Measurements from ENCODE around the gene ASTN2. TPM values are rescaled to one million over a fixed set of nuclear protein-coding genes. Genes with fewer than 3 reads are reported as not detected.
A peak's percentile ranks its signal among the peaks of the same experiment; 100 is the strongest.

ASTN2 gene
- total RNA-seq, 1 donor from 2014 or later: 13.6 TPM

- H2AFZ ChIP-seq (ENCODE audit: low read depth, low read length): no peak overlapping the region
- Mint-ChIP-seq H3K36me3 (ENCODE audit: low read depth, unreplicated experiment) (no peaks in the 10 kb centered on the region), H3K27me3 (ENCODE audit: low read depth, unreplicated experiment) (no peaks in the 10 kb centered on the region), H3K4me3 (ENCODE audit: unreplicated experiment) (no peak overlapping the region), H3K27ac (ENCODE audit: unreplicated experiment) (no peak overlapping the region), H3K9me3 (ENCODE audit: unreplicated experiment) (no peaks in the 10 kb centered on the region), H3K4me1 (ENCODE audit: low read depth, unreplicated experiment) (peaks cover 16% of the 10 kb centered on the region)
- no peaks in the 10 kb centered on the region for H3K9me3 ChIP-seq (ENCODE audit: insufficient read depth, low read depth, low read length)
- no peak overlapping the region for H3K4me2 ChIP-seq (ENCODE audit: low read length)
- no peaks in the 10 kb centered on the region for H4K20me1 ChIP-seq (ENCODE audit: insufficient read depth, low read length)
- TF ChIP-seq, protein P1, sequence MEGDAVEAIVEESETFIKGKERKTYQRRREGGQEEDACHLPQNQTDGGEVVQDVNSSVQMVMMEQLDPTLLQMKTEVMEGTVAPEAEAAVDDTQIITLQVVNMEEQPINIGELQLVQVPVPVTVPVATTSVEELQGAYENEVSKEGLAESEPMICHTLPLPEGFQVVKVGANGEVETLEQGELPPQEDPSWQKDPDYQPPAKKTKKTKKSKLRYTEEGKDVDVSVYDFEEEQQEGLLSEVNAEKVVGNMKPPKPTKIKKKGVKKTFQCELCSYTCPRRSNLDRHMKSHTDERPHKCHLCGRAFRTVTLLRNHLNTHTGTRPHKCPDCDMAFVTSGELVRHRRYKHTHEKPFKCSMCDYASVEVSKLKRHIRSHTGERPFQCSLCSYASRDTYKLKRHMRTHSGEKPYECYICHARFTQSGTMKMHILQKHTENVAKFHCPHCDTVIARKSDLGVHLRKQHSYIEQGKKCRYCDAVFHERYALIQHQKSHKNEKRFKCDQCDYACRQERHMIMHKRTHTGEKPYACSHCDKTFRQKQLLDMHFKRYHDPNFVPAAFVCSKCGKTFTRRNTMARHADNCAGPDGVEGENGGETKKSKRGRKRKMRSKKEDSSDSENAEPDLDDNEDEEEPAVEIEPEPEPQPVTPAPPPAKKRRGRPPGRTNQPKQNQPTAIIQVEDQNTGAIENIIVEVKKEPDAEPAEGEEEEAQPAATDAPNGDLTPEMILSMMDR (IDR thresholded peaks at IDR 0.05; ENCODE audit: insufficient read depth, low read depth, low read length): no peak
- no peak for TF ChIP-seq EZH2 (IDR thresholded peaks at IDR 0.05; ENCODE audit: insufficient read depth, low read length)
- no peak for DNase-seq (ENCODE audit: low read depth)
- no peak for FAIRE-seq
- no peak overlapping the region for H3K9ac ChIP-seq (ENCODE audit: low read length)
- peaks cover 16% of the 10 kb centered on the region for H3K4me1 ChIP-seq (ENCODE audit: insufficient read depth, low read length)
- H3K36me3 ChIP-seq (ENCODE audit: insufficient read depth, low read length): no peaks in the 10 kb centered on the region
- no peak overlapping the region for H3K4me3 ChIP-seq (ENCODE audit: insufficient read depth, low read depth, low read length)
- H3K79me2 ChIP-seq (ENCODE audit: insufficient read depth, low read length): no peaks in the 10 kb centered on the region
- no peak overlapping the region for H3K27ac ChIP-seq (ENCODE audit: low read depth, low read length)
- no peaks in the 10 kb centered on the region for H3K27me3 ChIP-seq (ENCODE audit: insufficient read depth, low read length)
These were observed 311.3 kb downstream of the ASTN2 start for GRCh38 chr9:117103438-117104110.

GRCh38 chr9:117101008-117101407 lies 313.8 kb downstream of the ASTN2 start:
- Histone ChIP-seq H3K9ac (ENCODE audit: low read length) (no peak overlapping the region), H3K4me2 (ENCODE audit: low read length) (peak overlapping the region; percentile 7), H3K4me3 (ENCODE audit: insufficient read depth, low read depth, low read length) (no peak overlapping the region), H2AFZ (ENCODE audit: low read depth, low read length) (no peak overlapping the region), H4K20me1 (ENCODE audit: insufficient read depth, low read length) (no peaks in the 10 kb centered on the region), H3K79me2 (ENCODE audit: insufficient read depth, low read length) (no peaks in the 10 kb centered on the region), H3K36me3 (ENCODE audit: insufficient read depth, low read length) (no peaks in the 10 kb centered on the region), H3K4me1 (ENCODE audit: insufficient read depth, low read length) (peaks cover 14% of the 10 kb centered on the region), H3K27me3 (ENCODE audit: insufficient read depth, low read length) (no peaks in the 10 kb centered on the region), H3K27ac (ENCODE audit: low read depth, low read length) (no peak overlapping the region), H3K9me3 (ENCODE audit: insufficient read depth, low read depth, low read length) (no peaks in the 10 kb centered on the region)
- H3K9me3 Mint-ChIP-seq (ENCODE audit: unreplicated experiment): no peaks in the 10 kb centered on the region
- no peaks in the 10 kb centered on the region for H3K36me3 Mint-ChIP-seq (ENCODE audit: low read depth, unreplicated experiment)
- DNase-seq (ENCODE audit: low read depth) (no peak), FAIRE-seq (no peak)
- TF ChIP-seq, protein P1 (IDR thresholded peaks at IDR 0.05; ENCODE audit: insufficient read depth, low read depth, low read length): no peak
- TF ChIP-seq EZH2 (IDR thresholded peaks at IDR 0.05; ENCODE audit: insufficient read depth, low read length): no peak
- no peak overlapping the region for H3K27ac Mint-ChIP-seq (ENCODE audit: unreplicated experiment)
- H3K4me3 Mint-ChIP-seq (ENCODE audit: unreplicated experiment): no peak overlapping the region
- H3K4me1 Mint-ChIP-seq (ENCODE audit: low read depth, unreplicated experiment): peaks cover 15% of the 10 kb centered on the region
- H3K27me3 Mint-ChIP-seq (ENCODE audit: low read depth, unreplicated experiment): no peaks in the 10 kb centered on the region

- no peak overlapping the region for H3K9ac ChIP-seq (ENCODE audit: low read length)
- H4K20me1 ChIP-seq (ENCODE audit: insufficient read depth, low read length): no peaks in the 10 kb centered on the region
- Mint-ChIP-seq H3K9me3 (ENCODE audit: unreplicated experiment) (no peaks in the 10 kb centered on the region), H3K36me3 (ENCODE audit: low read depth, unreplicated experiment) (no peaks in the 10 kb centered on the region), H3K27me3 (ENCODE audit: low read depth, unreplicated experiment) (no peaks in the 10 kb centered on the region), H3K4me3 (ENCODE audit: unreplicated experiment) (no peak overlapping the region), H3K4me1 (ENCODE audit: low read depth, unreplicated experiment) (peaks cover 19% of the 10 kb centered on the region), H3K27ac (ENCODE audit: unreplicated experiment) (no peak overlapping the region)
- H2AFZ ChIP-seq (ENCODE audit: low read depth, low read length): no peak overlapping the region
- no peak overlapping the region for H3K4me3 ChIP-seq (ENCODE audit: insufficient read depth, low read depth, low read length)
- H3K27me3 ChIP-seq (ENCODE audit: insufficient read depth, low read length): no peaks in the 10 kb centered on the region
- H3K4me1 ChIP-seq (ENCODE audit: insufficient read depth, low read length): peaks cover 10% of the 10 kb centered on the region
- FAIRE-seq (no peak), DNase-seq (ENCODE audit: low read depth) (no peak)
- TF ChIP-seq, protein P1 (IDR thresholded peaks at IDR 0.05; ENCODE audit: insufficient read depth, low read depth, low read length): no peak
- TF ChIP-seq EZH2 (IDR thresholded peaks at IDR 0.05; ENCODE audit: insufficient read depth, low read length): no peak
- H3K36me3 ChIP-seq (ENCODE audit: insufficient read depth, low read length): no peaks in the 10 kb centered on the region
- H3K9me3 ChIP-seq (ENCODE audit: insufficient read depth, low read depth, low read length): no peaks in the 10 kb centered on the region
- no peak overlapping the region for H3K27ac ChIP-seq (ENCODE audit: low read depth, low read length)
- no peaks in the 10 kb centered on the region for H3K79me2 ChIP-seq (ENCODE audit: insufficient read depth, low read length)
- H3K4me2 ChIP-seq (ENCODE audit: low read length): no peak overlapping the region
These were observed 316.5 kb downstream of the ASTN2 start for GRCh38 chr9:117098331-117098730.
